ENCODE data around the gene NMT2. TPM values are rescaled to one million over a fixed set of nuclear protein-coding genes. Genes with fewer than 3 reads are reported as not detected.

NMT2 gene
- total RNA-seq, 1 experiment from 2014 or later: 14.4 TPM

- H3K79me2 ChIP-seq (ENCODE audit: low read length): no peaks in the 10 kb centered on the region
- TF ChIP-seq EZH2 (IDR thresholded peaks at IDR 0.05; ENCODE audit: low read length, unreplicated experiment) (no peak), CTCF (conservative IDR thresholded peaks at IDR 0.05; ENCODE audit: low read depth, low read length) (no peak), EZH2phosphoT487 (IDR thresholded peaks at IDR 0.05; ENCODE audit: borderline replicate concordance, low read length) (no peak)
- no peak overlapping the region for H3K9ac ChIP-seq (ENCODE audit: low read length)
- no peaks in the 10 kb centered on the region for H3F3A ChIP-seq (ENCODE audit: low read length, unreplicated experiment)
- ChIA-PET CTCF (no interaction called here), POLR2A (ENCODE audit: unreplicated experiment) (no interaction called here)
- DNase-seq: no peak
- no TSS peak for BruUV-seq (replicated peaks)
- H3K27me3 ChIP-seq (ENCODE audit: low read length): no peaks in the 10 kb centered on the region
- H4K20me1 ChIP-seq (ENCODE audit: low read length): no peaks in the 10 kb centered on the region
- H3K36me3 ChIP-seq (ENCODE audit: low read depth, low read length): no peaks in the 10 kb centered on the region; the same call in 1 of the 2 replicates
- no peak overlapping the region for H3K4me3 ChIP-seq (ENCODE audit: low read length)
- H3K27ac ChIP-seq (ENCODE audit: low read length): peak overlapping the region; percentile 98
- H2AFZ ChIP-seq (ENCODE audit: low read length): no peak overlapping the region
- no peaks in the 10 kb centered on the region for H3K9me3 ChIP-seq (ENCODE audit: low read length)
- peaks cover 43% of the 10 kb centered on the region for H3K4me1 ChIP-seq (ENCODE audit: insufficient read depth, low read length)
- H3K4me2 ChIP-seq (ENCODE audit: low read length): no peak overlapping the region
- H3K9me2 ChIP-seq (replicated peaks; ENCODE audit: low read length): no peaks in the 10 kb centered on the region
- intact Hi-C loops (cut with micrococcal nuclease): loop anchor here (5.0 kb wide), 3 partner anchors 42 to 247 kb away; partner anchors contain the start of genes FAM171A1 and NMT2
- no peak for ATAC-seq
Measured at GRCh38 chr10:15124908-15125307, 43.6 kb downstream of the NMT2 start.

GRCh38 chr10:15124190-15124589 is 44.3 kb downstream of the NMT2 start:
- H3K9ac ChIP-seq (ENCODE audit: low read length): peak overlapping the region; percentile 53
- CTCF ChIA-PET: interaction anchor here (1.0 kb wide), 1 partner anchor 43 kb away, joined by 3 read pairs; no protein-coding TSS in a partner anchor
- ATAC-seq: no peak

More at GRCh38 chr10:15124190-15124589, 44.3 kb downstream of the NMT2 start:
- Histone ChIP-seq H3K4me3 (ENCODE audit: low read length) (no peak overlapping the region), H3K4me2 (ENCODE audit: low read length) (peak overlapping the region; percentile 43), H3K9me2 (replicated peaks; ENCODE audit: low read length) (no peaks in the 10 kb centered on the region), H3K27me3 (ENCODE audit: low read length) (no peaks in the 10 kb centered on the region), H3F3A (ENCODE audit: low read length, unreplicated experiment) (no peaks in the 10 kb centered on the region), H3K79me2 (ENCODE audit: low read length) (no peaks in the 10 kb centered on the region), H3K36me3 (ENCODE audit: low read depth, low read length) (peaks cover 4% of the 10 kb centered on the region), H2AFZ (ENCODE audit: low read length) (no peak overlapping the region), H3K27ac (ENCODE audit: low read length) (peak overlapping the region; percentile 98), H4K20me1 (ENCODE audit: low read length) (no peaks in the 10 kb centered on the region), H3K4me1 (ENCODE audit: insufficient read depth, low read length) (peaks cover 43% of the 10 kb centered on the region), H3K9me3 (ENCODE audit: low read length) (no peaks in the 10 kb centered on the region)
- POLR2A ChIA-PET (ENCODE audit: unreplicated experiment): no interaction called here
- BruUV-seq (replicated peaks): no TSS peak
- TF ChIP-seq CTCF (conservative IDR thresholded peaks at IDR 0.05; ENCODE audit: low read depth, low read length) (no peak), EZH2 (IDR thresholded peaks at IDR 0.05; ENCODE audit: low read length, unreplicated experiment) (no peak), EZH2phosphoT487 (IDR thresholded peaks at IDR 0.05; ENCODE audit: borderline replicate concordance, low read length) (no peak)
- intact Hi-C loops (cut with micrococcal nuclease): loop anchor here (5.0 kb wide), 3 partner anchors 43 to 248 kb away; partner anchors contain the start of genes FAM171A1 and NMT2
- DNase-seq: no peak

All from PC-3 (cell line).